ENCODE measurements around the gene SLC25A10. TPM values are rescaled to one million over a fixed set of nuclear protein-coding genes. Genes with fewer than 3 reads are reported as not detected.

SLC25A10 gene
- total RNA-seq, 4 donors from 2014 or later, result 37.1 to 109 (median 64.1) TPM

DNA sequence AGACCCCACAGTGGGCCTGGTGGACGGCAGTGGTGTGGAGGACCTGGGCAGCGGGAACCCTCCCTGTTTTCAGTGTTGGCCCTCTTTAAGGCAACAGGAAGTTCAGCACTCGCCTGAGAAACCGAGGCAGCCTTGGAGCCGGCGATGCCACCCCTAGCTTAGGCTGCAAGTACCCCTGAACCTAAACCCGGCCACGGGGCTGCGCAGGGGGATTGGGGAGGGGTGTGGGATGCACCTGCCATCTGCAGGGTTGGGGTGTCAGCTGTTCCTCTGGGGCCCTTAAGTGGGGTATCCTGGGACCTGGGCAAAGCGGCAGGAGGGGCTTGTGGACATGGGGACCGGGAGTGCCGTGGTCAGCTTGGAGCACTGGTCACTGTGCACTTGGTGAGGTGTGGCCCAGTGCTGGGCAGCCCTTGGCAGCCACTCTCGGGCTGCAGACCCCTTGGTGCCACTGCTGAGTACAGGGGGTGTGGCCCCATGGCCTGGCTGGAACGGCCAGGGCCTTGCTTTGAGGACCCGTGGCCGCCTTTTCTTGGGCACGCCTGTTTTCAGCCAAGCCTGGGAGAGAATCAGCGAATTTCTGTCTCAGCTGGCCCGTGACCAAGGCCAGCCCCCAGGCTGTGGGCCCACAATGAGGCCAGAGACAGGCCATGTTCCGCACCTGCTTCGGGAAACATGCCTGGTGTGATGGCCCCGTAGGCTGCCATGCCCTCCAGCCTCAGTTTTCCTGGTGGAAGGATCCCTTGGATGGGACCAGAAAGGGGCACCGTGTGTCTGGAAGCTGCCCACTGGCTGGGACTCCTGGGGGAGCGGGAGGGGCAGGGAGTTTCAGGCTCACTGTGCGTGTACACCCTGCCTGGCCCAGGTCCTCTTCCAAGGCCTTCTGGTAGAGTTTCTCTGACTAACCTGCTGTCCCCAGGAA is 4.1 kb upstream of the SLC25A10 start:
- no peak overlapping the region for H3K27ac ChIP-seq
- no peaks in the 10 kb centered on the region for H3K27me3 ChIP-seq
- no peak for DNase-seq
- TF ChIP-seq, protein P1, sequence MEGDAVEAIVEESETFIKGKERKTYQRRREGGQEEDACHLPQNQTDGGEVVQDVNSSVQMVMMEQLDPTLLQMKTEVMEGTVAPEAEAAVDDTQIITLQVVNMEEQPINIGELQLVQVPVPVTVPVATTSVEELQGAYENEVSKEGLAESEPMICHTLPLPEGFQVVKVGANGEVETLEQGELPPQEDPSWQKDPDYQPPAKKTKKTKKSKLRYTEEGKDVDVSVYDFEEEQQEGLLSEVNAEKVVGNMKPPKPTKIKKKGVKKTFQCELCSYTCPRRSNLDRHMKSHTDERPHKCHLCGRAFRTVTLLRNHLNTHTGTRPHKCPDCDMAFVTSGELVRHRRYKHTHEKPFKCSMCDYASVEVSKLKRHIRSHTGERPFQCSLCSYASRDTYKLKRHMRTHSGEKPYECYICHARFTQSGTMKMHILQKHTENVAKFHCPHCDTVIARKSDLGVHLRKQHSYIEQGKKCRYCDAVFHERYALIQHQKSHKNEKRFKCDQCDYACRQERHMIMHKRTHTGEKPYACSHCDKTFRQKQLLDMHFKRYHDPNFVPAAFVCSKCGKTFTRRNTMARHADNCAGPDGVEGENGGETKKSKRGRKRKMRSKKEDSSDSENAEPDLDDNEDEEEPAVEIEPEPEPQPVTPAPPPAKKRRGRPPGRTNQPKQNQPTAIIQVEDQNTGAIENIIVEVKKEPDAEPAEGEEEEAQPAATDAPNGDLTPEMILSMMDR (IDR thresholded peaks at IDR 0.05), result no peak
- no peak for TF ChIP-seq POLR2A (IDR thresholded peaks at IDR 0.05)
- no peaks in the 10 kb centered on the region for H3K9me3 ChIP-seq
- peaks cover 0 to 35% (median 0%) of the 10 kb centered on the region in 3 donors for H3K36me3 ChIP-seq
- peaks cover 7 to 38% (median 18%) of the 10 kb centered on the region in 4 donors for H3K4me1 ChIP-seq
- H3K4me3 ChIP-seq, result no peak overlapping the region

- no peak overlapping the region for H3K27ac ChIP-seq
- no peaks in the 10 kb centered on the region for H3K9me3 ChIP-seq
- no peak for DNase-seq
- peaks cover 0 to 35% (median 0%) of the 10 kb centered on the region in 3 donors for H3K36me3 ChIP-seq
- TF ChIP-seq, protein P1 (IDR thresholded peaks at IDR 0.05), result no peak
- no peak for TF ChIP-seq POLR2A (IDR thresholded peaks at IDR 0.05)
- no peak overlapping the region for H3K4me3 ChIP-seq
- peaks cover 7 to 44% (median 18%) of the 10 kb centered on the region in 4 donors for H3K4me1 ChIP-seq
- H3K27me3 ChIP-seq, result no peaks in the 10 kb centered on the region
Observed at GRCh38 chr17:81708739-81709185, 3.3 kb upstream of the SLC25A10 start.

- peak overlapping the region; percentile 77 to 95 (median 82) for H3K27ac ChIP-seq
- peak overlapping the region in 2 of 4 donors; percentile 94 to 99 for H3K4me3 ChIP-seq
- peak in 2 of 3 donors; percentile 58 to 66 for DNase-seq
- no peaks in the 10 kb centered on the region for H3K9me3 ChIP-seq
- H3K4me1 ChIP-seq, result peaks cover 7 to 48% (median 14%) of the 10 kb centered on the region in 4 donors
- H3K27me3 ChIP-seq, result no peaks in the 10 kb centered on the region
- H3K36me3 ChIP-seq, result peaks cover 0 to 40% (median 0%) of the 10 kb centered on the region in 3 donors
- TF ChIP-seq, protein P1 (IDR thresholded peaks at IDR 0.05), result peak in 1 of 6 experiments; percentile 4
- TF ChIP-seq POLR2A (IDR thresholded peaks at IDR 0.05), result no peak
Observed at GRCh38 chr17:81710514-81711308, 1.4 kb upstream of the SLC25A10 start.

DNA sequence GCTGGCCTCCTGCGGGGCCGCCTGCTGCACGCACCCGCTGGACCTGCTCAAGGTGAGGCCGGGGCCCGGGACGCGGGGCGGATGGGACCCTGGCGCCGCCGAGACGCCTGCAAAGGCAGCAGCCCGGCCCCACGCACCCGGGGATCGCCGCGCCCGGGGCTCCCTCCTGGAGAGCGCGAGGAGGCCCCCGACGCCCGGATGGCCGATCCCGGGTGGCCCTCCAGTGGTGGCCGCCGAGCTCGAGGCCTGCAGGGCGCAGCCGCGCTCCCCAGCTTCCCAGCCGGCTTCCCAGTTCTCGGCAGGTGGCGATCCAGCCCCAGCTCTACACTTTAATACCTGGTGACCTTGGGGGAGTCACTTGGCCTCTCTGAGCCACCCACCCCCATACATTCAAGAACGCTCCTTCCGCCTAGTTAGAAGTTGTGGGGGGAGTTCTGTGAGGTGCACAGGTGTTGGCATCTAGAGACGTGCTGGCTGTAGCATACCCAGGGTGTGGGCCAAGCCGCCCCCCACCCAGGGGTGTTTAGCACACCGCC is 452 bp downstream of the SLC25A10 start:
- DNase-seq, result peak in 1 of 3 donors; percentile 75
- Histone ChIP-seq H3K4me3 (peak overlapping the region; percentile 82 to 99 (median 94)), H3K36me3 (peaks cover 0 to 40% (median 0%) of the 10 kb centered on the region in 3 donors), H3K9me3 (no peaks in the 10 kb centered on the region), H3K4me1 (peaks cover 7 to 48% (median 14%) of the 10 kb centered on the region in 4 donors), H3K27ac (peak overlapping the region; percentile 77 to 95 (median 82)), H3K27me3 (no peaks in the 10 kb centered on the region)
- TF ChIP-seq, protein P1 (IDR thresholded peaks at IDR 0.05), result peak in 3 of 6 experiments; percentile 29 to 40 (median 32)
- peak in 1 of 2 donors; percentile 19 for TF ChIP-seq POLR2A (IDR thresholded peaks at IDR 0.05)

DNA sequence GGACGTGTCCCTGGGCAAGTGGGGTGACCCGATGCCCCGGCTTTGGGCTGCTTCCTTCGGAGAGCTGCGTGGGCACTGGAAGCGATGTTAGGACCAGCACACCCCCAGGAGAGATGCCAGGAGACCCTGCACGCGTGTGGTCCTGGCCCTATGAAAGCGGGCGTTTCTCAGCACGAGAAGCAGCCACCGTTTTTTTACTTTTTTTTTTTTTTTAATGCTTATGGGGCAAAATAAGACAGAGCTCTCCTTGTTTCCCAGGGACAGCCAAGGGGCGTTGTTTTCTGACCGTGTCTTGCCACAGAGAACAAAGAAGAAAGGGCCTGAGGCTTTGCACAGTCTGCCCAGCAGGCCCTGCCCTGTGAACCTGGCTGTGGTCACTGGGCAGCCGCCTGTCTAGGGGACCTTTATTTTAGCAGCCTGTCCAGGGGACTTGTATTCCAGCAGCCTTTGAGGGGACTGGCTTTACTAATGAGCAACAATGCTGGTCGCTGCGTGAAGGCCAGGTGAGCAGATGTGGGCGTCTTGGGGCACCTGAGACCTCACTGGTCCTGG is 996 bp downstream of the SLC25A10 start:
- H3K27me3 ChIP-seq, result no peaks in the 10 kb centered on the region
- TF ChIP-seq POLR2A (IDR thresholded peaks at IDR 0.05), result no peak
- TF ChIP-seq, protein P1 (IDR thresholded peaks at IDR 0.05), result no peak
- H3K4me3 ChIP-seq, result peak overlapping the region; percentile 82 to 99 (median 94)
- H3K4me1 ChIP-seq, result peaks cover 7 to 48% (median 14%) of the 10 kb centered on the region in 4 donors
- peak overlapping the region in 3 of 4 donors; percentile 79 to 95 (median 86) for H3K27ac ChIP-seq
- H3K36me3 ChIP-seq, result peaks cover 0 to 40% (median 0%) of the 10 kb centered on the region in 3 donors
- no peaks in the 10 kb centered on the region for H3K9me3 ChIP-seq
- DNase-seq, result no peak
